Measurements from ENCODE around the gene PPP6R1.
"Not testable (repeated sequence)": the region's sequence is repeated elsewhere in the genome, so short reads cannot be mapped to it uniquely, and the experiment has no call there.

The PPP6R1 gene

GRCh38 chr19:55228015-55228391 lies 30.8 kb downstream of the PPP6R1 start:
- in situ Hi-C loops (cut with HindIII; ENCODE audit: low pct_unique_long_range_greater_than_20kb, low sequenced_read_pairs): no loop called here
- no peak for TF ChIP-seq JUND (IDR thresholded peaks at IDR 0.05; ENCODE audit: low read depth)
- no peak for DNase-seq (ENCODE audit: low read depth in 1 of 2, low spot score in 1 of 2)

- in situ Hi-C loops (cut with HindIII; ENCODE audit: low pct_unique_long_range_greater_than_20kb, low sequenced_read_pairs): no loop called here
- DNase-seq (ENCODE audit: low read depth in 1 of 2, low spot score in 1 of 2): no peak
- no peak for TF ChIP-seq JUND (IDR thresholded peaks at IDR 0.05; ENCODE audit: low read depth)
Observed at GRCh38 chr19:55227241-55228014, 31.4 kb downstream of the PPP6R1 start.

GRCh38 chr19:55226788-55227187 lies 32.0 kb downstream of the PPP6R1 start:
- TF ChIP-seq JUND (IDR thresholded peaks at IDR 0.05; ENCODE audit: low read depth): no peak
- no peak for DNase-seq (ENCODE audit: low read depth in 1 of 2, low spot score in 1 of 2)
- in situ Hi-C loops (cut with HindIII; ENCODE audit: low pct_unique_long_range_greater_than_20kb, low sequenced_read_pairs): no loop called here

- in situ Hi-C loops (cut with HindIII; ENCODE audit: low pct_unique_long_range_greater_than_20kb, low sequenced_read_pairs): no loop called here
- no peak for DNase-seq (ENCODE audit: low read depth in 1 of 2, low spot score in 1 of 2)
- TF ChIP-seq JUND (IDR thresholded peaks at IDR 0.05; ENCODE audit: low read depth): no peak
Observed at GRCh38 chr19:55226273-55226672, 32.5 kb downstream of the PPP6R1 start.

- DNase-seq (ENCODE audit: low read depth in 1 of 2, low spot score in 1 of 2): no peak
- in situ Hi-C loops (cut with HindIII; ENCODE audit: low pct_unique_long_range_greater_than_20kb, low sequenced_read_pairs): no loop called here
- no peak for TF ChIP-seq JUND (IDR thresholded peaks at IDR 0.05; ENCODE audit: low read depth)
Observed at GRCh38 chr19:55225415-55225958, 33.3 kb downstream of the PPP6R1 start.

GRCh38 chr19:55224679-55225414 lies 34.0 kb downstream of the PPP6R1 start:
- DNase-seq (ENCODE audit: low read depth in 1 of 2, low spot score in 1 of 2); in situ Hi-C loops (cut with HindIII; ENCODE audit: low pct_unique_long_range_greater_than_20kb, low sequenced_read_pairs): not testable (repeated sequence)

GRCh38 chr19:55224038-55224665 lies 34.7 kb downstream of the PPP6R1 start:
- in situ Hi-C loops (cut with HindIII; ENCODE audit: low pct_unique_long_range_greater_than_20kb, low sequenced_read_pairs): no loop called here
- DNase-seq (ENCODE audit: low read depth in 1 of 2, low spot score in 1 of 2): no peak
- no peak for TF ChIP-seq JUND (IDR thresholded peaks at IDR 0.05; ENCODE audit: low read depth)

- in situ Hi-C loops (cut with HindIII; ENCODE audit: low pct_unique_long_range_greater_than_20kb, low sequenced_read_pairs): no loop called here
- DNase-seq (ENCODE audit: low read depth in 1 of 2, low spot score in 1 of 2): no peak
- TF ChIP-seq JUND (IDR thresholded peaks at IDR 0.05; ENCODE audit: low read depth): no peak
Observed at GRCh38 chr19:55223291-55224037, 35.4 kb downstream of the PPP6R1 start.

- no peak for DNase-seq (ENCODE audit: low read depth in 1 of 2, low spot score in 1 of 2)
- no peak for TF ChIP-seq JUND (IDR thresholded peaks at IDR 0.05; ENCODE audit: low read depth)
- in situ Hi-C loops (cut with HindIII; ENCODE audit: low pct_unique_long_range_greater_than_20kb, low sequenced_read_pairs): no loop called here
Observed at GRCh38 chr19:55220525-55220924, 38.3 kb downstream of the PPP6R1 start.

- DNase-seq (ENCODE audit: low read depth in 1 of 2, low spot score in 1 of 2): peak; percentile 71 to 95
- TF ChIP-seq JUND (IDR thresholded peaks at IDR 0.05; ENCODE audit: low read depth): peak; percentile 69
- in situ Hi-C loops (cut with HindIII; ENCODE audit: low pct_unique_long_range_greater_than_20kb, low sequenced_read_pairs): no loop called here
Observed at GRCh38 chr19:55216461-55217198, 42.2 kb downstream of the PPP6R1 start.

- in situ Hi-C loops (cut with HindIII; ENCODE audit: low pct_unique_long_range_greater_than_20kb, low sequenced_read_pairs): no loop called here
- no peak for TF ChIP-seq JUND (IDR thresholded peaks at IDR 0.05; ENCODE audit: low read depth)
- no peak for DNase-seq (ENCODE audit: low read depth in 1 of 2, low spot score in 1 of 2)
Observed at GRCh38 chr19:55213547-55213946, 45.3 kb downstream of the PPP6R1 start.

- in situ Hi-C loops (cut with HindIII; ENCODE audit: low pct_unique_long_range_greater_than_20kb, low sequenced_read_pairs): no loop called here
- DNase-seq (ENCODE audit: low read depth in 1 of 2, low spot score in 1 of 2): peak in 1 of 2 experiments; percentile 33
Observed at GRCh38 chr19:55212447-55212846, 46.4 kb downstream of the PPP6R1 start.

More at GRCh38 chr19:55212447-55212846, 46.4 kb downstream of the PPP6R1 start:
- no peak for TF ChIP-seq JUND (IDR thresholded peaks at IDR 0.05; ENCODE audit: low read depth)
